NCI-H128 (cell line): ENCODE data around the gene DNAJC12.
"Not testable (repeated sequence)": the region's sequence is repeated elsewhere in the genome, so short reads cannot be mapped to it uniquely, and the experiment has no call there.

Experiments used
- DNase-seq: peaks from one replicate; lab custom pipeline; 2025; ENCODE audit not compliant: unreplicated experiment; lab: John Stamatoyannopoulos, UW

The DNAJC12 gene

GRCh38 chr10:67764012-67764822 is 73.8 kb downstream of the DNAJC12 start:
- peak; percentile 68 for DNase-seq

GRCh38 chr10:67763499-67764011 is 74.4 kb downstream of the DNAJC12 start:
- peak; percentile 35 for DNase-seq

- DNase-seq = not testable (repeated sequence)
Measured at GRCh38 chr10:67762567-67762966, 75.4 kb downstream of the DNAJC12 start.

- no peak for DNase-seq
Measured at GRCh38 chr10:67760272-67760671, 77.7 kb downstream of the DNAJC12 start.
